CMK (cell line): Measurements from ENCODE around the gene ZBTB5.
"Not testable (repeated sequence)": the region's sequence is repeated elsewhere in the genome, so short reads cannot be mapped to it uniquely, and the experiment has no call there.

Source experiments
- DNase-seq: peaks from one replicate; pipeline ENCODE4 v3.0.0-alpha.2; 2010; ENCODE audit warnings: low read depth

ZBTB5 gene

GRCh38 chr9:37406603-37407401 is 58.4 kb downstream of the ZBTB5 start:
- no peak for DNase-seq

GRCh38 chr9:37405764-37406380 is 59.4 kb downstream of the ZBTB5 start:
- DNase-seq = no peak

GRCh38 chr9:37405350-37405749 is 59.9 kb downstream of the ZBTB5 start:
- no peak for DNase-seq

- DNase-seq = no peak
Measured at GRCh38 chr9:37404590-37404989, 60.7 kb downstream of the ZBTB5 start.

- DNase-seq = no peak
Measured at GRCh38 chr9:37399336-37399735, 65.9 kb downstream of the ZBTB5 start.

- DNase-seq = no peak
Measured at GRCh38 chr9:37398464-37399025, 66.7 kb downstream of the ZBTB5 start.

- not testable (repeated sequence) for DNase-seq
Measured at GRCh38 chr9:37397948-37398347, 67.3 kb downstream of the ZBTB5 start.

- no peak for DNase-seq
Measured at GRCh38 chr9:37395663-37396062, 69.6 kb downstream of the ZBTB5 start.

GRCh38 chr9:37395229-37395628 is 70.0 kb downstream of the ZBTB5 start:
- no peak for DNase-seq

- DNase-seq = no peak
Measured at GRCh38 chr9:37392272-37392671, 73.0 kb downstream of the ZBTB5 start.

- no peak for DNase-seq
Measured at GRCh38 chr9:37390759-37391158, 74.5 kb downstream of the ZBTB5 start.
